Liver (tissue), 2 donors: Measurements from ENCODE around the gene CCDC201.

Source experiments
- TF ChIP-seq, protein P1 (sequence below): fragments of 150-350 bp; IDR thresholded peaks from 2 replicates; pipeline ENCODE4 v1.5.1; 2017; ENCODE audit warnings: improper control_type of control experiment, low read depth, low read length; ENCODE audit not compliant: missing input control
- TF ChIP-seq, protein P2 (sequence below): IDR thresholded peaks from 2 replicates; pipeline ENCODE4 v1.6.1; 2016; ENCODE audit warnings: antibody characterized with exemption
- donor health status: healthy.

DNA sequence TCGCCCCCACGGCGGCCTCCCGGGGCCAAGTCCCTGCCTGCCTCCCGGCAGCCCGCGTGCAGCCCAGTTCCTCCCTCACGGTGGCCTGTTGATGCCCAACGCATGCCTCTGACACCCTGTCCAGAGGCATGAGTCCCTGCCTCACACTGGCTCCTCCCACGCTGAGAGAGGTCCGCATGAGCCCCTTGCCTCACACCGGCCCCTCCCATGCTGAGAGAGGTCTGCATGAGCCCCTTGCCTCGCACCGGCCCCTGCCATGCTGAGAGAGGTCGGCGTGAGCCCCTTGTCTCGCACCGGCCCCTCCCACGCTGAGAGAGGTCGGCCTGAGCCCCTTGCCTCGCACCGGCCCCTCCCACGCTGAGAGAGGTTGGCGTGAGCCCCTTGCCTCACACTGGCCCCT, 59.9 kb downstream of the CCDC201 start:
- TF ChIP-seq, protein P1, sequence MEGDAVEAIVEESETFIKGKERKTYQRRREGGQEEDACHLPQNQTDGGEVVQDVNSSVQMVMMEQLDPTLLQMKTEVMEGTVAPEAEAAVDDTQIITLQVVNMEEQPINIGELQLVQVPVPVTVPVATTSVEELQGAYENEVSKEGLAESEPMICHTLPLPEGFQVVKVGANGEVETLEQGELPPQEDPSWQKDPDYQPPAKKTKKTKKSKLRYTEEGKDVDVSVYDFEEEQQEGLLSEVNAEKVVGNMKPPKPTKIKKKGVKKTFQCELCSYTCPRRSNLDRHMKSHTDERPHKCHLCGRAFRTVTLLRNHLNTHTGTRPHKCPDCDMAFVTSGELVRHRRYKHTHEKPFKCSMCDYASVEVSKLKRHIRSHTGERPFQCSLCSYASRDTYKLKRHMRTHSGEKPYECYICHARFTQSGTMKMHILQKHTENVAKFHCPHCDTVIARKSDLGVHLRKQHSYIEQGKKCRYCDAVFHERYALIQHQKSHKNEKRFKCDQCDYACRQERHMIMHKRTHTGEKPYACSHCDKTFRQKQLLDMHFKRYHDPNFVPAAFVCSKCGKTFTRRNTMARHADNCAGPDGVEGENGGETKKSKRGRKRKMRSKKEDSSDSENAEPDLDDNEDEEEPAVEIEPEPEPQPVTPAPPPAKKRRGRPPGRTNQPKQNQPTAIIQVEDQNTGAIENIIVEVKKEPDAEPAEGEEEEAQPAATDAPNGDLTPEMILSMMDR, result no peak
- TF ChIP-seq, protein P2, sequence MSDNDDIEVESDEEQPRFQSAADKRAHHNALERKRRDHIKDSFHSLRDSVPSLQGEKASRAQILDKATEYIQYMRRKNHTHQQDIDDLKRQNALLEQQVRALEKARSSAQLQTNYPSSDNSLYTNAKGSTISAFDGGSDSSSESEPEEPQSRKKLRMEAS, result no peak
